Pancreas (tissue), 10 donors: ENCODE data around the gene SP2. TPM values are rescaled to one million over a fixed set of nuclear protein-coding genes. Genes with fewer than 3 reads are reported as not detected.

Experiments
- ATAC-seq, 4 donors: fragments of 200-7000 bp; cut with Tn5 transposase; one replicate each; pipeline versions ENCODE4 v1.8.0 to v1.9.1; 2020; ENCODE audit warnings: mild to moderate bottlenecking in 4 of 4, moderate library complexity in 4 of 4
- DNase-seq, 6 donors: peaks; one replicate each; pipeline ENCODE4 v3.0.0-alpha.2; 2020
- FAIRE-seq: peaks from 2 replicates; lab custom pipeline; 2012; peaks lifted over from hg19 to GRCh38; lab: Jason Lieb, UNC
- H3K27ac ChIP-seq, 4 donors: fragments of 200-600 bp; sonication (generic); 1 replicate in 3 of 4; 2 replicates in 1 of 4; pipeline versions ENCODE4 v1.5.0 to v1.8.0; 2020
- H3K27me3 ChIP-seq, 4 donors: fragments of 200-600 bp; one replicate each; pipeline ENCODE4 v1.8.0; 2021
- H3K36me3 ChIP-seq, 3 donors: fragments of 200-600 bp; sonication (generic) in 1 of 3; one replicate each; pipeline versions ENCODE4 v1.5.0 to v1.8.0; 2020 to 2021
- H3K4me1 ChIP-seq, 3 donors: fragments of 200-600 bp; one replicate each; pipeline ENCODE4 v1.8.0; 2021
- H3K4me3 ChIP-seq, 4 donors: fragments of 200-600 bp; sonication (generic) in 2 of 4; one replicate each; pipeline versions ENCODE4 v1.5.0 to v1.8.0; 2020 to 2021
- H3K9me3 ChIP-seq, 4 donors: fragments of 200-600 bp; one replicate each; pipeline ENCODE4 v1.8.0; 2021
- WGBS, 2 donors: extraction: QIAGEN DNeasy Blood & Tissue Kit; methylation state at CpG; one replicate each; pipeline ENCODE4 v1.1.7; 2013; 5-methylcytosine and 5-hydroxymethylcytosine counted together
- intact Hi-C, 3 donors: fragments of 100-400 bp; cut with DNase I; formaldehyde crosslinking; loops; one replicate each; pipeline versions ENCODE4 v1.11.1 to v1.14.2; 2022
- polyA plus RNA-seq, 2 donors: library from polyadenylated mRNA; stranded (reverse); fragments of 200-250 nt; gene quantifications; one replicate each; pipeline ENCODE4 v1.2.3, GENCODE V29; 2013
- total RNA-seq, 6 donors: library from RNA; stranded (reverse); fragmentation: NEBNext Ultra II Directional in 4 of 6; extraction: Animal tissue kit (Norgen Biotek cat#: 25700) in 4 of 6; gene quantifications; one replicate each; pipeline versions ENCODE4 v1.2.1 to v1.2.4, GENCODE V29; 2021 to 2023
- TF ChIP-seq, protein P1 (sequence below), 4 donors: fragments of 200-600 bp; sonication (generic) in 3 of 4; IDR thresholded peaks; one replicate each; pipeline versions ENCODE4 v1.5.0 to v1.8.0; 2021; ENCODE audit warnings: antibody characterized with exemption in 4 of 4
- donor health status: healthy with polysubstance abuse.
- donor health status: DM: no; HTN: no; CAD: no; lungs with moderate emphysema.
- donor health status: DM: no; HTN: no; CAD: no.
- donor health status: control.
- donor health status: control.
- donor health status: Bipolar disorder and iron deficiency.
- donor health status: DM: yes; HTN: yes; CAD: no.
- donor health status: DM: no; HTN: no; CAD: no.
- donor health status: DM: no; HTN: no; CAD: no.
- donor health status: DM: yes; HTN: yes; CAD: no.

Gene SP2
- total and polyA plus RNA-seq, 8 donors, result 5.2 to 8.8 (median 6.9) TPM

DNA sequence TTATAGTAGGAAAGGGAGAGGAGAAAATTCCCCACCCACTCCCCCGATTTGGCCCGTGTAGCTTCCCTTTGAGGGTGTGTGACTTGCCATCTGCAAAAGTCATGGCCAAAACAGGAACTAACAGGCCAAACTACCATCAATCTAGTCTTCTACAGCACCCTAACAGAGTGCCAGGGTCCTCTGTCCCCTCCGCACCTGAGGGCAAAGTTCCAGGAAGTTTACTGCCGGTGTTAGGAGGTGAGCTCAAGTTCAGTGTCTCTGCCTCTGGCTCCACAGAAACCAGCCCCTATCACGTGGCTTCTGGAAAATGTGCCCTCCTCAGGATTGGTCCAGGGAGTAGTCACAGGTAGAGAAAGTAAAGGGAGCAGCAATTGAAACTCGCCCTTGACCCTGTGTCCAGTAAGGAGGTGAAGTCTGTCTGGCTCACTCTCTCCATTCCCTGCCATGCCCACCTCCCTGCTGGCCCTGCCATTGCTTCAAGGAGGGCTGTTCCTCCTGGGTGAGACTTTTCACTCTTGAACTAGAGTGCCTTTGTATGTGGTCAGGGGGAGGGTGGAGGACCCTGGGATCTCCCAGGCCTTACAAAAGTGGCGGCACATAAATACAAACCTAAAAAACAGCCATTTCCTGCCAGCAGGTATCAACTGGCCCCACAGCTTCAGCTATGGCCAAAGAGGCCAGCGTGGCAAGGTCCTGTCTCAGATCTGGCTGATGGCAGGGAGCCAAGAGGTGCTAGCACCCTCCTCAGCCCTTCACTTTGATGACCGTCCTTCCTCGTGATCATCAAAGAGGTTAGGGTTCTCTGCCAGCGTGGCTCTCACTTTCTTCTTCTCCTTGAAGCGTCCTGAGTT is 56.4 kb downstream of the SP2 start:
- peak in 2 of 6 donors; percentile 59 to 72 for DNase-seq
- H3K36me3 ChIP-seq, result peaks cover 0 to 14% (median 12%) of the 10 kb centered on the region in 3 donors
- intact Hi-C loops, result no loop called here
- 25 to 29% methylated on average over 12 of the region's 12 CpGs for WGBS, 2 donors
- TF ChIP-seq, protein P1, sequence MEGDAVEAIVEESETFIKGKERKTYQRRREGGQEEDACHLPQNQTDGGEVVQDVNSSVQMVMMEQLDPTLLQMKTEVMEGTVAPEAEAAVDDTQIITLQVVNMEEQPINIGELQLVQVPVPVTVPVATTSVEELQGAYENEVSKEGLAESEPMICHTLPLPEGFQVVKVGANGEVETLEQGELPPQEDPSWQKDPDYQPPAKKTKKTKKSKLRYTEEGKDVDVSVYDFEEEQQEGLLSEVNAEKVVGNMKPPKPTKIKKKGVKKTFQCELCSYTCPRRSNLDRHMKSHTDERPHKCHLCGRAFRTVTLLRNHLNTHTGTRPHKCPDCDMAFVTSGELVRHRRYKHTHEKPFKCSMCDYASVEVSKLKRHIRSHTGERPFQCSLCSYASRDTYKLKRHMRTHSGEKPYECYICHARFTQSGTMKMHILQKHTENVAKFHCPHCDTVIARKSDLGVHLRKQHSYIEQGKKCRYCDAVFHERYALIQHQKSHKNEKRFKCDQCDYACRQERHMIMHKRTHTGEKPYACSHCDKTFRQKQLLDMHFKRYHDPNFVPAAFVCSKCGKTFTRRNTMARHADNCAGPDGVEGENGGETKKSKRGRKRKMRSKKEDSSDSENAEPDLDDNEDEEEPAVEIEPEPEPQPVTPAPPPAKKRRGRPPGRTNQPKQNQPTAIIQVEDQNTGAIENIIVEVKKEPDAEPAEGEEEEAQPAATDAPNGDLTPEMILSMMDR (IDR thresholded peaks at IDR 0.05), result no peak
- no peaks in the 10 kb centered on the region for H3K27me3 ChIP-seq
- H3K4me1 ChIP-seq, result peaks cover 42 to 66% (median 58%) of the 10 kb centered on the region in 3 donors
- H3K4me3 ChIP-seq, result peak overlapping the region in 3 of 4 donors; percentile 3 to 65 (median 60)
- no peak for FAIRE-seq
- ATAC-seq, result peak in 2 of 4 donors; percentile 1 to 8
- H3K9me3 ChIP-seq, result no peaks in the 10 kb centered on the region
- H3K27ac ChIP-seq, result peak overlapping the region; percentile 38 to 97 (median 69)

DNA sequence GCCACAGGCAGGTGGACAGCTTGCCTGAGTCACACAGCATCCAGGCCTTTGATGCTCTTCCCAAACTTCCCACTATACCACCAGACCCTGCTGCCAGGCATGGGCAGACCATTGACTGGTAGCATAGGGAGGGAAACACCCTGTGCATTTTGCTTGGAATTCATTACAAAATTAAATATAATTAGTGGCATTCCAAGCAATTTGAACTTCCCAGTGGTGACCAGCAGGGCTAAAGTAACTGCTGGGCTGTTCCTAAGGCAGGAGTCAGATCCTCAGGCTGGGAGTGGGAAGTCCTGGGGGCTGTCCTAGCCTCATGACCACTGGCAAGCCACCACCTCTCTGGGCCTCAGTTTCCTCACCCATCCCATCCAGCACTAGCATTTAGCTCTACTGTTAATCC is 57.9 kb downstream of the SP2 start:
- FAIRE-seq (no peak), ATAC-seq (no peak), DNase-seq (no peak)
- intact Hi-C loops, result no loop called here
- Histone ChIP-seq H3K36me3 (peaks cover 0 to 14% (median 12%) of the 10 kb centered on the region in 3 donors), H3K4me1 (peaks cover 37 to 62% (median 54%) of the 10 kb centered on the region in 3 donors), H3K27me3 (no peaks in the 10 kb centered on the region), H3K27ac (peak overlapping the region in 3 of 4 donors; percentile 43 to 97 (median 95)), H3K4me3 (peak overlapping the region; percentile 3 to 65 (median 62)), H3K9me3 (no peaks in the 10 kb centered on the region)
- TF ChIP-seq, protein P1 (IDR thresholded peaks at IDR 0.05), result no peak

DNA sequence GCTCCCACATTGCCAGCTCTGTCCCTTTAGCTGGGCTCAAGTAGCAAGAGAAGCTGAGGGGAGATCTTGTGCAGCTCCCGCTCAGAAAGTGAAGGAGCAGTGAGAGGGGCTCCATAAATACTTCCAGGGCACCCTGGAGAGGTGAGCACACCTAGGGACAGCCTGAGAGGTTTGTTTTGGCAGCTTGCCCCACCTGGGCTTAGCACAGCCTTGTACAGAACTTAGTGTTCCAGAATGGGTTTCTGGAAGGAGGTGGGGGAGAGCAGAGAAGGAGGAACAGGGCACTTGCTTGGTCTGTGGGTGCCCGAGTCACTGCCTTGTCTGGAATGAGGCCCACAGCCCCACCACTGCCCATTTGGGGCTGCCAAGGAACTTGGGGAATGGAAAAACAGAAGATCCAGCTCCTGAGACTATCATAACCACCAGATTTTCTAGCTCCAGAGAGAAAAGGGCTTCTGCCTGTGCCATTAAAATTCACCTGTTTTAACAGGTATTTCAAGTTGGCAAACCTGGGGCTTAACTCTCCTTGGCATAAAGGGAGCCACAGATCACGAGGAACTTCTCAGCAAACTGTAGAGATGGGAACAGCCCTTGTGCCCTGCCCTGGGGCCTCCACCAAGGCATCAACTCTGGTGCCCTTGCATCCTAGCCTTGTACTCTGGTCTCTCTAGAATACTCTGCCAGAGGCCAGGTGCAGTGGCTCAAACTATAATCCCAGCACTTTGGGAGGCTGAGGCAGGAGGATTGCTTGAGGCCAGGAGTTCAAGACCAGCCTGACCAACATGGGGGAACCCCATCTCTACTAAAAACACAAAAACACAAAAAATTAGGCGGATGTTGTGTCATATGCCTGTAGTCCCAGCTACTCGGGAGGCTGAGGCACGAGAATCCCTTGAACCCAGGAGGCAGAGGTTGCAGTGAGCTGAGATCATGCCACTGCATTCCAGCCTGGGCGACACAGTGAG is 59.7 kb downstream of the SP2 start:
- H3K36me3 ChIP-seq, result peaks cover 0 to 14% (median 12%) of the 10 kb centered on the region in 3 donors
- intact Hi-C loops, result no loop called here
- H3K27ac ChIP-seq, result peak overlapping the region; percentile 61 to 97 (median 92)
- H3K27me3 ChIP-seq, result no peaks in the 10 kb centered on the region
- peak overlapping the region; percentile 60 to 65 (median 63) for H3K4me3 ChIP-seq
- WGBS, 2 donors, result 12% methylated on average over 7 of the region's 7 CpGs
- no peaks in the 10 kb centered on the region for H3K9me3 ChIP-seq
- TF ChIP-seq, protein P1 (IDR thresholded peaks at IDR 0.05), result no peak
- DNase-seq (peak; percentile 84 to 96 (median 90)), ATAC-seq (peak; percentile 45 to 64 (median 56)), FAIRE-seq (no peak)
- peaks cover 41 to 55% (median 54%) of the 10 kb centered on the region in 3 donors for H3K4me1 ChIP-seq

DNA sequence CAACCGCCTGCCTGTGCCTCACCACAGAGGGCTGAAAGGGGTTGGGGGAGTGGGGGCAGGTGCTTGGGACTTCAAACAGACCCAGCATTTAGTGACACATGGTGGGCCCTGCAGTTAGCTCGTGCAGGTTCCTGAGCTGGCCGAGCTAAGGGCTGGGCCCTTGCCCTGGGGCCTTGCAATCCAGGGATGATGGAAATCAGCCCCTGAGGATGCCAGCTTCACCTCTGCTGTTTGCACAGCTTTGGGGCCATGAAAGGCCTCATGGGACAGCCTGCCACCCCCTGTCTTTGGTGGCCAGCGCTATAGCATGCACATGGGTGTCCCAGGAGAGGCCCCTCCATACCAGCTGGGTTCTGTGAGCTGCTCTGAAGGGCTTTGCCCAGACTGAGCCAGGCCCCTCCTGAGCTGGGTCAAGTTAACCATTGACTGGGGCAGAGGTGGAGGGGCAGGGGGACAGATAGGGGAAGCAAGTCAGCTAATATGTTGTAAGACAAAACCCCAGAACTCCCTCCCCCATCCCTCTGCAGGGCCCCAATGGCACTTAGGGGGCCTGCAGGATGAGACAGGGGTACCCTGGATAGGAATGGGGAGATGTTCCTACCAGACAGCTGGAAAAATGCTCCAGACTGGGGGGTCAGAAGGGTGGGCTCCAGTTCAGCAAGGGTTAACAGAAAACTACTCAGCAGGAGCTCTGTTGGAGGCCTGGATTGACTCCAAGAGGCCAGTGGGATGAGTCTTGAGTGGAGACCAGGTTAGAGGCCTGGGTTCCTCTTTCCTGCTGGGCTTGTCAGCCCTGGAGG is 61.0 kb downstream of the SP2 start:
- Histone ChIP-seq H3K27me3 (no peaks in the 10 kb centered on the region), H3K4me3 (peak overlapping the region; percentile 60 to 65 (median 63)), H3K9me3 (no peaks in the 10 kb centered on the region), H3K4me1 (peaks cover 30 to 46% (median 43%) of the 10 kb centered on the region in 3 donors), H3K36me3 (peaks cover 0 to 12% (median 10%) of the 10 kb centered on the region in 3 donors), H3K27ac (peak overlapping the region; percentile 61 to 97 (median 92))
- FAIRE-seq (no peak), ATAC-seq (peak; percentile 17 to 45 (median 34)), DNase-seq (peak in 4 of 6 donors; percentile 60 to 65 (median 63))
- WGBS, 2 donors, result 6 to 14% methylated on average over 4 of the region's 4 CpGs
- intact Hi-C loops, result no loop called here
- TF ChIP-seq, protein P1 (IDR thresholded peaks at IDR 0.05), result no peak
